ENCODE results near the gene POLR1G. TPM values are rescaled to one million over a fixed set of nuclear protein-coding genes. Genes with fewer than 3 reads are reported as not detected.

POLR1G gene
- polyA plus RNA-seq, 2 of the 4 experiments (the other 2 are of a cell fraction), result 15.1 to 31.2 TPM

DNA sequence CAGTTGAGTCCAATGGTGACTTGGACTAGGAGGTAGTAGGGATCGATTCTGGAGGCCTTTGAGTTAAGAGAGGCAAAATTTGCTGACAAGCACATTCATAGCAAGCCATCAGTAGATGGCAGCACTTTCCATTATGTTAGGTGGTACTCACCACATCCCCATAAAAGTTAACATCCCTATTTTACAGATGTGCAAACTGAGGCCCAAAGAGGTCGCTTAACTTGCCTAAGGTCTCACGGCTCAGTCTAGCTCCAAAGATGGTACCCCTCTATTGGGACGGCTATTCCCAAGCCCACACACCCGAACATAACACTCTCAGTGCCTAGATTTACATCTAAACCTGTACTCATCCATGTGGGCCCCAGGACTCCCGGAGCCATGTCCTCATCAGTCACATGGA is 39.9 kb downstream of the POLR1G start (continued):
- TF ChIP-seq KDM1A (IDR thresholded peaks at IDR 0.05; ENCODE audit: low read depth) (peak; percentile 93), TP53 (CRISPR knock-in tag; IDR thresholded peaks at IDR 0.05) (peak; percentile 56; the same call in 1 of the 2 replicates), FOSL2 (IDR thresholded peaks at IDR 0.05) (no peak), FOSL2 (CRISPR knock-in tag; IDR thresholded peaks at IDR 0.05) (0 out of 2 replicates have a peak, but pooled peaks have one; percentile 14), RAD21 (conservative IDR thresholded peaks at IDR 0.05 in 1 of 2, IDR thresholded peaks at IDR 0.05 in 1 of 2) (peak; percentile 63), MAFK (IDR thresholded peaks at IDR 0.05; ENCODE audit: partially characterized antibody) (peak; percentile 100), HOXA7 (CRISPR knock-in tag; IDR thresholded peaks at IDR 0.05) (peak; percentile 52; the same call in 1 of the 2 replicates), FOSB (CRISPR knock-in tag; IDR thresholded peaks at IDR 0.05) (peak; percentile 43; the same call in 1 of the 2 replicates), POLR2A (IDR thresholded peaks at IDR 0.05; ENCODE audit: low read length) (no peak), SMC3 (IDR thresholded peaks at IDR 0.05) (peak; percentile 61), HOXB13 (CRISPR knock-in tag; IDR thresholded peaks at IDR 0.05; ENCODE audit: low read depth) (0 out of 2 replicates have a peak, but pooled peaks have one; percentile 23), FOXS1 (CRISPR knock-in tag; IDR thresholded peaks at IDR 0.05) (peak; percentile 28; the same call in 1 of the 2 replicates), ZC3H11A (IDR thresholded peaks at IDR 0.05) (no peak), RCOR1 (IDR thresholded peaks at IDR 0.05; ENCODE audit: low read depth, low read length) (peak; percentile 78; the same call in 1 of the 2 replicates), ESRRA (IDR thresholded peaks at IDR 0.05; ENCODE audit: borderline replicate concordance, low read length) (0 out of 2 replicates have a peak, but pooled peaks have one; percentile 29), MYC (IDR thresholded peaks at IDR 0.05; ENCODE audit: borderline replicate concordance, low read length) (no peak), RARB (CRISPR knock-in tag; IDR thresholded peaks at IDR 0.05) (no peak), JUN (IDR thresholded peaks at IDR 0.05) (no peak)

DNA sequence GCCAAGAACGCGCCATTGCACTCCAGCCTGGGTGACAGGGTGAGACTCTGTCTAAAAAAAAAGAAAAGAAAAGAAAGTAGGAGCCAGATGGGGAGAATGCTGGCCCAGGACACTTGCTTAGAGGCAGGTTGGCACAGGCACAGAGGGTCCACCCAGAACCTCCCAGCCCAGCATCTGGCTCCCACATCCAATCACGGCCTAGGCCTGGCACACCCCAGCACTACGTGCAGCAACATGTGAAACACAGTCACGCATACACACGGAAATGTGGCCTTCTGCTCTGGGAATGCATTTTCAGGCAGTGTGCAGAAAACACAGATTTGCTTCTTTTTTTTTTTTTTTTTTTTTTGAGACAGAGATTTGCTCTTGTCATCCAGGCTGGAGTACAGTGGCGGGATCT is 40.5 kb downstream of the POLR1G start:
- ChIA-PET POLR2A (no interaction called here), CTCF (interaction anchor here (0.5 to 27.6 kb wide), 11 partner anchors 9 to 195 kb away, joined by 3 to 1883 read pairs (median 5); partner anchors contain the start of gene FOSB)
- ATAC-seq (no peak), FAIRE-seq (no peak), DNase-seq (ENCODE audit: low read depth in 1 of 2, low spot score in 1 of 2) (no peak)
- Histone ChIP-seq H3K4me1 (peaks cover 43% of the 10 kb centered on the region), H3K4me3 (no peak overlapping the region), H3K9me3 (no peaks in the 10 kb centered on the region), H3K4me2 (no peak overlapping the region), H3K27ac (no peak overlapping the region)
- no peak for TF ChIP-seq CHD4 (IDR thresholded peaks at IDR 0.05; ENCODE audit: borderline replicate concordance)
- TF ChIP-seq MAFK (IDR thresholded peaks at IDR 0.05; ENCODE audit: partially characterized antibody), result no peak
- TF ChIP-seq, protein P1, sequence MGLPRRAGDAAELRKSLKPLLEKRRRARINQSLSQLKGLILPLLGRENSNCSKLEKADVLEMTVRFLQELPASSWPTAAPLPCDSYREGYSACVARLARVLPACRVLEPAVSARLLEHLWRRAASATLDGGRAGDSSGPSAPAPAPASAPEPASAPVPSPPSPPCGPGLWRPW (IDR thresholded peaks at IDR 0.05), result no peak
- no peak for TF ChIP-seq NPAS2 (CRISPR knock-in tag; IDR thresholded peaks at IDR 0.05; ENCODE audit: borderline replicate concordance)
- no peak for TF ChIP-seq CBX2 (IDR thresholded peaks at IDR 0.05; ENCODE audit: borderline replicate concordance, low read depth)
- no peak for TF ChIP-seq EP300 (IDR thresholded peaks at IDR 0.05)
- no peak for TF ChIP-seq HOXB13 (CRISPR knock-in tag; IDR thresholded peaks at IDR 0.05; ENCODE audit: low read depth)
- TF ChIP-seq, protein P2, sequence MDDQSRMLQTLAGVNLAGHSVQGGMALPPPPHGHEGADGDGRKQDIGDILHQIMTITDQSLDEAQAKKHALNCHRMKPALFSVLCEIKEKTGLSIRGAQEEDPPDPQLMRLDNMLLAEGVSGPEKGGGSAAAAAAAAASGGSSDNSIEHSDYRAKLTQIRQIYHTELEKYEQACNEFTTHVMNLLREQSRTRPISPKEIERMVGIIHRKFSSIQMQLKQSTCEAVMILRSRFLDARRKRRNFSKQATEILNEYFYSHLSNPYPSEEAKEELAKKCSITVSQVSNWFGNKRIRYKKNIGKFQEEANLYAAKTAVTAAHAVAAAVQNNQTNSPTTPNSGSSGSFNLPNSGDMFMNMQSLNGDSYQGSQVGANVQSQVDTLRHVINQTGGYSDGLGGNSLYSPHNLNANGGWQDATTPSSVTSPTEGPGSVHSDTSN (IDR thresholded peaks at IDR 0.05), result no peak
- TF ChIP-seq ZSCAN20 (CRISPR knock-in tag; IDR thresholded peaks at IDR 0.05), result no peak
- WGBS (ENCODE audit: missing lambda C conversion rate), result 92% methylated on average over 7 of the region's 7 CpGs

DNA sequence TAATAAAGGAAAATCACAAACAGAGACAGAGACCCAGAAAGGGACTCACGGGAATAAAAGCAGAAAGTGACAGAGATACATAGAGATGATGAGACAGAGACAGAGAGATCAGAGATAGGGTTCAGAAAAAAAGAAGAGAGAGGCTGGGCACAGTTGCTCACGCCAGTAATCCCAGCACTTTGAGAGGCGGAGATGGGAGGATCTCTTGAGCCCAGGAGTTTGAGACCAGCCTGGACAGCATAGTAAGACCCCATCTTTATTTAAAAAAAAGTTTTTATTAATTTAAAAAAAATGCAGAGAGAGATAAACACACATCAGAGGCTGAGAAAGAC is 41.9 kb downstream of the POLR1G start:
- Histone ChIP-seq H3K4me2 (peak overlapping the region; percentile 90; the same call in 1 of the 3 replicates), H3K4me1 (peaks cover 36% of the 10 kb centered on the region), H3K27ac (peak overlapping the region in 1 of 2 experiments; percentile 5; a peak in 1 of 6 replicates), H3K4me3 (no peak overlapping the region), H3K9me3 (no peaks in the 10 kb centered on the region)
- TF ChIP-seq KDM1A (IDR thresholded peaks at IDR 0.05; ENCODE audit: low read depth), result 0 out of 2 replicates have a peak, but pooled peaks have one; percentile 13
- no peak for TF ChIP-seq SREBF2 (IDR thresholded peaks at IDR 0.05)
- 87% methylated on average over 3 of the region's 3 CpGs for WGBS (ENCODE audit: missing lambda C conversion rate)
- FAIRE-seq (no peak), DNase-seq (ENCODE audit: low read depth in 1 of 2, low spot score in 1 of 2) (no peak), ATAC-seq (no peak)
- POLR2A ChIA-PET, result interaction anchor here (1.3 kb wide), 1 partner anchor 30 kb away, joined by 3 read pairs; no protein-coding TSS in a partner anchor
- CTCF ChIA-PET, result interaction anchor here (0.7 to 27.6 kb wide), 7 partner anchors 10 to 733 kb away, joined by 3 to 1883 read pairs (median 18); partner anchors contain the start of gene FOSB

Data from A549 (cell line).